Esophagus muscularis mucosa (tissue), 3 donors: ENCODE results near the gene OR56A1.

Experiments
- CTCF ChIP-seq, 3 experiments: fragments of 200-600 bp in 2 of 3; fragments of 450-650 bp in 1 of 3; sonication (generic) in 2 of 3; IDR thresholded peaks; one replicate each; pipeline ENCODE4 v1.5.1; 2017 to 2019; ENCODE audit warnings: antibody characterized with exemption in 3 of 3, mild to moderate bottlenecking in 2 of 3, moderate library complexity in 1 of 3
- EP300 ChIP-seq: sonication (generic); formaldehyde crosslinking; IDR thresholded peaks from one replicate; pipeline ENCODE4 v1.6.1; 2017; ENCODE audit warnings: antibody characterized with exemption

GRCh38 chr11:5973530-5973929, 57.0 kb downstream of the OR56A1 start:
- TF ChIP-seq EP300 (no peak), CTCF (IDR thresholded peaks at IDR 0.05) (no peak)
